HepG2 (cell line): Measurements from ENCODE around the gene TMEM225B. TPM values are rescaled to one million over a fixed set of nuclear protein-coding genes. Genes with fewer than 3 reads are reported as not detected.

Source experiments
- ATAC-seq: fragments of 200-7000 bp; cut with Tn5 transposase; 3 replicates; pipeline ENCODE4 v1.9.1; 2020; ENCODE audit warnings: mild to moderate bottlenecking, moderate library complexity
- BruUV-seq: library from RNA; stranded (reverse); fragments of 400-500 nt; replicated peaks from 2 replicates; lab custom pipeline; 2021; lab: Mats Ljungman, UMichigan
- CTCF ChIA-PET: fragments of 300-600 bp; formaldehyde crosslinking; extraction: SDS; loops from one replicate; lab custom pipeline; 2021; ENCODE audit warnings: low total read pairs, inconsistent platforms, low intra/inter-chr PET ratio; lab: Yijun Ruan, JAX
- POLR2A ChIA-PET: fragments of 350-600 bp; sonication (Branson Sonifier 250); formaldehyde crosslinking; loops from one replicate; lab custom pipeline; 2020; ENCODE audit warnings: antibody characterized with exemption, inconsistent platforms; lab: Yijun Ruan, JAX
- DNase-seq: peaks from one replicate; pipeline ENCODE4 v3.0.0-alpha.2; 2015; ENCODE audit warnings: low spot score
- FAIRE-seq: peaks from 3 replicates; lab custom pipeline; 2011; peaks lifted over from hg19 to GRCh38; lab: Jason Lieb, UNC
- H2AFZ ChIP-seq: one replicate; pipeline ENCODE4 v1.6.1; 2011; ENCODE audit warnings: low read length, inconsistent platforms
- H3K27ac ChIP-seq: fragments of 300-600 bp; 3 replicates; pipeline ENCODE4 v1.8.0; 2011; ENCODE audit warnings: mixed run types, mild to moderate bottlenecking, mixed read lengths, low read length, inconsistent platforms; ENCODE audit not compliant: insufficient read depth; ENCODE audit errors: extremely low read length
- H3K27me3 ChIP-seq, 2 experiments: fragments of 200-600 bp in 1 of 2; 2 replicates in 1 of 2; 3 replicates in 1 of 2; pipeline versions ENCODE4 v1.6.0 to v1.8.0; 2011; ENCODE audit warnings: low read length in 2 of 2, mild to moderate bottlenecking in 2 of 2, moderate library complexity in 2 of 2, inconsistent platforms in 1 of 2; ENCODE audit not compliant: insufficient read depth in 2 of 2, control insufficient read depth in 1 of 2
- H3K36me3 ChIP-seq, 2 experiments: fragments of 200-600 bp in 1 of 2; replicated peaks in 1 of 2; 2 replicates in 1 of 2; 3 replicates in 1 of 2; pipeline versions ENCODE4 v1.5.1 to v1.8.0; 2011; ENCODE audit warnings: low read length in 2 of 2, inconsistent platforms in 1 of 2; ENCODE audit not compliant: insufficient read depth in 2 of 2, control insufficient read depth in 1 of 2
- H3K4me1 ChIP-seq: 2 replicates; pipeline ENCODE4 v1.5.1; 2012; ENCODE audit warnings: low read length, inconsistent platforms; ENCODE audit not compliant: insufficient read depth
- H3K4me2 ChIP-seq: 2 replicates; pipeline ENCODE4 v1.6.0; 2011; ENCODE audit warnings: low read depth, low read length, inconsistent platforms
- H3K4me3 ChIP-seq, 3 experiments: fragments of 200-600 bp in 1 of 3; sonication (generic), shearing (Covaris generic) in 1 of 3; replicated peaks in 1 of 3; 2 replicates each; pipeline ENCODE4 v1.5.1; 2011 to 2016; ENCODE audit warnings: low read length in 3 of 3, inconsistent platforms in 2 of 3, low read depth in 2 of 3, mild to moderate bottlenecking in 2 of 3, control low read depth in 1 of 3, mixed read lengths in 1 of 3; ENCODE audit not compliant: insufficient read depth in 1 of 3
- H3K79me2 ChIP-seq: one replicate; pipeline ENCODE4 v1.6.1; 2011; ENCODE audit warnings: low read length, inconsistent platforms; ENCODE audit not compliant: insufficient read depth
- H3K9ac ChIP-seq: 2 replicates; pipeline ENCODE4 v1.6.0; 2011; ENCODE audit warnings: mild to moderate bottlenecking, low read depth, low read length, inconsistent platforms; ENCODE audit not compliant: insufficient read depth
- H3K9me3 ChIP-seq: 2 replicates; pipeline ENCODE4 v1.5.1; 2012; ENCODE audit warnings: mild to moderate bottlenecking, low read length
- H4K20me1 ChIP-seq: 2 replicates; pipeline ENCODE4 v1.6.0; 2011; ENCODE audit warnings: inconsistent platforms, mild to moderate bottlenecking, low read length, moderate library complexity; ENCODE audit not compliant: insufficient read depth
- ATF6 ChIP-seq: sonication (generic); formaldehyde crosslinking; conservative IDR thresholded peaks from 2 replicates; pipeline ENCODE4 v1.4.0; 2020; ENCODE audit warnings: missing genetic modification reagents
- CHD4 ChIP-seq: fragments of 200-600 bp; sonication (generic); IDR thresholded peaks from 2 replicates; pipeline ENCODE4 v1.7.0; 2017; ENCODE audit warnings: mild to moderate bottlenecking, low read length, borderline replicate concordance
- DZIP1 ChIP-seq: sonication (generic); formaldehyde crosslinking; IDR thresholded peaks from 2 replicates; pipeline ENCODE4 v1.5.0; 2020; ENCODE audit warnings: mild to moderate bottlenecking, missing genetic modification reagents
- HMGA1 ChIP-seq: sonication (generic); formaldehyde crosslinking; conservative IDR thresholded peaks from 2 replicates; pipeline ENCODE4 v1.4.0; 2020; ENCODE audit warnings: missing genetic modification reagents
- KDM1A ChIP-seq: IDR thresholded peaks from 2 replicates; pipeline ENCODE4 v1.6.1; 2016; ENCODE audit warnings: missing compliant biosample characterization
- KLF12 ChIP-seq: sonication (generic); formaldehyde crosslinking; IDR thresholded peaks from 2 replicates; pipeline ENCODE4 v1.4.0; 2020; ENCODE audit warnings: missing genetic modification reagents, borderline replicate concordance
- NAIF1 ChIP-seq: sonication (generic); formaldehyde crosslinking; IDR thresholded peaks from 2 replicates; pipeline ENCODE4 v1.5.0; 2020; ENCODE audit warnings: mild to moderate bottlenecking, missing genetic modification reagents, borderline replicate concordance
- PRMT3 ChIP-seq: sonication (generic); formaldehyde crosslinking; IDR thresholded peaks from 2 replicates; pipeline ENCODE4 v1.8.1; 2022; ENCODE audit warnings: low read depth, mild to moderate bottlenecking, moderate library complexity, missing genetic modification reagents, borderline replicate concordance
- RAD51 ChIP-seq: fragments of 450-650 bp; IDR thresholded peaks from 2 replicates; pipeline ENCODE4 v1.6.1; 2016; ENCODE audit warnings: borderline replicate concordance
- RBAK ChIP-seq: sonication (generic); formaldehyde crosslinking; IDR thresholded peaks from 2 replicates; pipeline ENCODE4 v1.5.1; 2020; ENCODE audit warnings: mild to moderate bottlenecking, missing genetic modification reagents
- SMARCC2 ChIP-seq: fragments of 450-650 bp; IDR thresholded peaks from 2 replicates; pipeline ENCODE4 v1.6.1; 2017; ENCODE audit warnings: antibody characterized with exemption, mild to moderate bottlenecking
- SSRP1 ChIP-seq: IDR thresholded peaks from 2 replicates; pipeline ENCODE4 v1.6.1; 2016; ENCODE audit warnings: control low read depth
- ZFP82 ChIP-seq: sonication (generic); formaldehyde crosslinking; IDR thresholded peaks from 2 replicates; pipeline ENCODE4 v1.5.1; 2020; ENCODE audit warnings: mild to moderate bottlenecking, missing genetic modification reagents, borderline replicate concordance
- ZFP90 ChIP-seq: sonication (generic); formaldehyde crosslinking; IDR thresholded peaks from 2 replicates; pipeline ENCODE4 v1.8.0; 2022; ENCODE audit warnings: missing genetic modification reagents, mild to moderate bottlenecking, inconsistent platforms, borderline replicate concordance
- ZNF121 ChIP-seq: sonication (generic); formaldehyde crosslinking; IDR thresholded peaks from 2 replicates; pipeline ENCODE4 v1.5.0; 2020; ENCODE audit warnings: mild to moderate bottlenecking, missing genetic modification reagents
- ZNF441 ChIP-seq: sonication (generic); formaldehyde crosslinking; IDR thresholded peaks from 2 replicates; pipeline ENCODE4 v1.7.0; 2021; ENCODE audit warnings: missing genetic modification reagents, borderline replicate concordance
- ZNF552 ChIP-seq: sonication (generic); formaldehyde crosslinking; IDR thresholded peaks from 2 replicates; pipeline ENCODE4 v1.9.0; 2022; ENCODE audit warnings: missing genetic modification reagents, mild to moderate bottlenecking, borderline replicate concordance
- ZNF558 ChIP-seq: sonication (generic); formaldehyde crosslinking; IDR thresholded peaks from 2 replicates; pipeline ENCODE4 v1.9.0; 2022; ENCODE audit warnings: mild to moderate bottlenecking, missing genetic modification reagents, borderline replicate concordance
- WGBS: methylation state at CpG from one replicate; pipeline ENCODE4 v1.1.6; 2017; ENCODE audit warnings: low lambda C conversion rate; 5-methylcytosine and 5-hydroxymethylcytosine counted together
- in situ Hi-C: cut with HindIII; loops from 2 replicates; pipeline ENCODE4 v1.10.0; 2017; ENCODE audit warnings: low pct_unique_long_range_greater_than_20kb; ENCODE audit not compliant: extremely low pct_ligation_motif_present
- intact Hi-C: fragments of 100-400 bp; cut with micrococcal nuclease; formaldehyde crosslinking; loops from one replicate; pipeline ENCODE4 v1.10.0; 2022; ENCODE audit not compliant: unreplicated experiment
- polyA plus RNA-seq, 8 experiments: library from polyadenylated mRNA; depleted of rRNA in 3 of 8; stranded (reverse) in 7 of 8; unstranded in 1 of 8; fragments of >200 nt; fragmentation: Illumina TruSeq in 4 of 8; extraction: Trizol in 4 of 8; gene quantifications; 2 replicates each; pipeline versions ENCODE4 v1.2.1 to v1.2.3, GENCODE V29; 2011 to 2016; ENCODE audit warnings: low read depth in 4 of 8, missing spikeins in 1 of 8, mixed read lengths in 1 of 8; ENCODE audit not compliant: insufficient read depth in 1 of 8
- total RNA-seq, 5 experiments: library from RNA; depleted of rRNA; stranded (reverse); fragments of >200 nt; fragmentation: Illumina TruSeq; extraction: Trizol; gene quantifications; 2 replicates each; pipeline ENCODE4 v1.2.3, GENCODE V29; 2016; ENCODE audit warnings: low read depth in 1 of 5

Gene TMEM225B
- total and polyA plus RNA-seq, 2 of the 13 experiments (the other 11 are each of a cell fraction or from before 2014, with no cell fraction given) = 0.78 to 0.95 TPM

GRCh38 chr7:99559175-99559915, 38.7 kb upstream of the TMEM225B start:
- Histone ChIP-seq H3K79me2 (peaks cover 46% of the 10 kb centered on the region), H3K4me1 (peaks cover 43% of the 10 kb centered on the region), H3K9ac (peak overlapping the region; percentile 100), H3K4me3 (peak overlapping the region; percentile 87 to 99 (median 98)), H2AFZ (no peak overlapping the region), H3K9me3 (no peaks in the 10 kb centered on the region), H3K27me3 (no peaks in the 10 kb centered on the region; a peak in 1 of 5 replicates), H3K27ac (peak overlapping the region; percentile 95), H3K4me2 (peak overlapping the region; percentile 80), H4K20me1 (peaks cover 5% of the 10 kb centered on the region; the same call in 1 of the 2 replicates), H3K36me3 (peaks cover 15 to 53% of the 10 kb centered on the region in 2 experiments)
- intact Hi-C loops (loop anchor here (2.0 to 5.0 kb wide), 2 partner anchors 57 kb away; partner anchors contain the start of genes ZKSCAN5, ZNF394 and ZSCAN25), in situ Hi-C loops (no loop called here)
- no peak for ATAC-seq
- 8% methylated on average over 27 of the region's 31 CpGs for WGBS
- DNase-seq = no peak
- ChIA-PET POLR2A (interaction anchor here (0.7 to 3.6 kb wide), 16 partner anchors 13 to 431 kb away, joined by 3 to 42 read pairs (median 6); partner anchors contain the start of genes AZGP1, ZKSCAN5, ZNF394 and ZSCAN25), CTCF (no interaction called here)
- no peak for FAIRE-seq
- BruUV-seq = no TSS peak
- 0 out of 2 replicates have a peak, but pooled peaks have one; percentile 3 for TF ChIP-seq DZIP1
- TF ChIP-seq ZNF552 (CRISPR knock-in tag) = no peak
- no peak for TF ChIP-seq HMGA1 (CRISPR knock-in tag)
- no peak for TF ChIP-seq PRMT3 (CRISPR knock-in tag)
- TF ChIP-seq ATF6 (CRISPR knock-in tag) = no peak
- 0 out of 2 replicates have a peak, but pooled peaks have one; percentile 11 for TF ChIP-seq KLF12 (CRISPR knock-in tag)
- TF ChIP-seq SMARCC2 = no peak
- TF ChIP-seq CHD4 = 0 out of 2 replicates have a peak, but pooled peaks have one; percentile 41
- no peak for TF ChIP-seq ZFP82 (CRISPR knock-in tag)
- TF ChIP-seq KDM1A (CRISPR knock-in tag) = peak; percentile 32; the same call in 1 of the 2 replicates
- TF ChIP-seq SSRP1 (CRISPR knock-in tag) = 0 out of 2 replicates have a peak, but pooled peaks have one; percentile 6
- peak; percentile 23; the same call in 1 of the 2 replicates for TF ChIP-seq ZFP90 (CRISPR knock-in tag)
- TF ChIP-seq ZNF121 (CRISPR knock-in tag) = peak; percentile 94
- 0 out of 2 replicates have a peak, but pooled peaks have one; percentile 29 for TF ChIP-seq ZNF441 (CRISPR knock-in tag)
- TF ChIP-seq RBAK (CRISPR knock-in tag) = no peak
- no peak for TF ChIP-seq RAD51
- 0 out of 2 replicates have a peak, but pooled peaks have one; percentile 46 for TF ChIP-seq NAIF1 (CRISPR knock-in tag)
- peak; percentile 53; the same call in 1 of the 2 replicates for TF ChIP-seq ZNF558 (CRISPR knock-in tag)
